GM20000 (cell line): ENCODE measurements around the gene MC4R.

ENCODE experiments used
- DNase-seq: peaks from one replicate; pipeline ENCODE4 v3.0.0; 2012; ENCODE audit warnings: low spot score
- CTCF ChIP-seq: IDR thresholded peaks from 2 replicates; pipeline ENCODE4 v1.5.1; 2012; ENCODE audit warnings: mild to moderate bottlenecking, control low read depth; ENCODE audit errors: extremely low read depth, missing control alignments

Gene MC4R

GRCh38 chr18:60404486-60405085, 32.0 kb upstream of the MC4R start:
- TF ChIP-seq CTCF, result no peak
- DNase-seq, result no peak

DNA sequence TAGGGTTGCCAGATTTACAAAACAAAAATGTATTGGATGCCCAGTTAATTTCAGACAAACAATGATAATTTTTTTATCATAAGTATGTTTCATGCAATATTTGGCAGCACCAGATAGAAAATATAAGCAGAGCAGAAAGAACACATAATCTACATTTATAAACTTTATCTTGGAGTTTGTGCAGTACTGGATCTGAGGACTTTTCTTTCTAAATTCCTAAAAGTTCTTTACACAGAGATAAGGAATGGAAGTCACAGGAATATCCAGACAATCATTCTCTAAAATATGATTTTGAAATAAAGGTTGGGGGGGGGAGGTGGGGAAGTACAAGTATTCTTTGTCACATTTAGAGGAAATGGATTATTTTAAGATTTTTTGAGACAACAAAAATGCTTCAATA, 28.8 kb upstream of the MC4R start:
- no peak for TF ChIP-seq CTCF

GRCh38 chr18:60391571-60392226, 19.1 kb upstream of the MC4R start:
- no peak for DNase-seq
- TF ChIP-seq CTCF, result no peak

More for the DNA sequence above, 28.8 kb upstream of the MC4R start:
- no peak for DNase-seq

DNA sequence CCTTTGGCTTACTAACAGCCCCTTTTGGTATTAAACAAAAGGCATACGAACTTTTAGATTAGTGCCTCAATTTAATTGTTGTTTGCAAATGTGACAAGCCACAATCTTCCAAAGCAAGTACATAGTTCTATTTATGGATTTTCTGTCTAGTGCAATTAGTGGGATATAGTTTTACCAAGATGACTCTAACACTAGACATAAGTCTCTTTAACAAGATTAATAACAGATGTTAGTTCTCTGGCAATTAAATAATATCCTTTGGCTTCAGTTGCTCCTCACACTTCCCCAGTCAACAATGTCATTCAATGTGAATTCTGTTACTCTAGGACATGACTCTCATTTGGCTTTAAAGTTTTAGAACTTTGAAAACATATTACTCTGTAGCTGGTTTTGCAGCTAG, 16.7 kb upstream of the MC4R start:
- DNase-seq, result no peak
- TF ChIP-seq CTCF, result no peak

DNA sequence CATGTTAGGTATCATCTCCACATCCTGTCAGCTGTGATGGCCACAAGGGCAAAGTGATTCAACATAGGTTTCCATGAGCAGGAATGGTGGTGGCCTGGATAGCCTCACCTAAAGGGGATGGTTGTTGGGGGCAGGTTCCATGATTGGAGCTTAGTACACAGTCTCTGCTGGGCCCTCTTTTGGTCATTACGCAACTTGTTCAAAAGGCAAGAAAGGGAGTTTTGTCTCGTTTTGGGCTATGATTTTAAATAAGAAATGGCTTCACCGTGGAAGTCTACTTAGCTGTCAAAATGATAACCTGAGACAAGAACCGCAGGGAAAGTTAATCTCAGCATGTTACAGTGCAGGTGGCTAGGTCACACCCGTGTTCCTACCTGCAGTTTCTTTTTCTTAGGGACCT, 13.1 kb upstream of the MC4R start:
- no peak for DNase-seq
- TF ChIP-seq CTCF, result no peak

GRCh38 chr18:60383893-60384292, 11.3 kb upstream of the MC4R start:
- no peak for DNase-seq
- TF ChIP-seq CTCF, result no peak

DNA sequence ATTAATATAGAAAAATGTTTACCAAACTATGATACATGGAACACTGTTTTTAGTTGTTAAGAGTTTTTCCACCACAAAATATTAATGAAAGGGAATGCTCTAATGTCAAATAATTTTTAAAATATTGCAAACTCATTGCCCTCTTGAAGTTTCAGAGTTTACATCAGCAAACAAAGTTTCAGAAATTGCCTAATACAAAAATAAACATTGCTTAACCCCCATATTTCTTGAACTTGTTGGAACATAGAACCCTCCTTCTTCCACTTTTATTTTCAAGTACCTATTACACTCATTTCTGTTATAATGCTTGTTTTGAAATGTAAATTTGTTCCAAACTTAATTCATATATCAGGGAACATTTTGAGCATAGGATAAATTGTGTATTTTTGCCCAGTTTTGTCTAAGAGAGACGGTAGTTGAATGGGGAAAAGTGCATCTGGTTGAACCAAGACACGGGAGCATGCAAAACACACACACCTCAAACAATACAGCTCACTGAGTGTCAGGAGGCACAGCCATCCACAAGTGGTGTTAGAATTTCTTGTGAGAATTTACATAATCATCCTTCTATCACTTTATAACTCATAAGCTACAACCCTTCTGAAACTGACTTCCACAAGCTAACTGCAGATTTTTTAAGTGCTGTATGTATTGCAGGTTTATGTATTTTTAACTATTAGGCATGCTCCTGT, 5.3 kb upstream of the MC4R start:
- DNase-seq, result no peak
- TF ChIP-seq CTCF, result no peak
